ENCODE data around the gene CEMIP.

The CEMIP gene

DNA sequence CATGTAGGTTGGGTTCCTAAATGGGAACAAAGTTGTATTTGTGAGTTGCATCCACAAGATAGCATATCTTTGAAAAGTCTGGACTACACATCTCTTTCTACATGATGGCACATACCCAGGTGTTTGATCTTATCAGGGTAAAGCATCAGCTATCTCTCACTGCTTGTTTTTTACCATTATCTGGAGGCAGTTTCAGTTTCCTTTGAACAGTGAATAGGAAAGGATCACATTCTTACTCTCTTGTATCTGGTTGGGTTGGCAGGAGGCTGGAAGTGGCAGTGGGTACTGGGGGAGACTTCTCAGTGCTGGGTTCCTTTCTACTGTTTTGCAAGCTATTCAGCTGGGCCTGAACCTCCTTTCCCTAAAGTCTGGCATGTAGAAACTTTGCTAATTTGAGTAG lies 4.1 kb downstream of the CEMIP start:
- no peak overlapping the region for H3K27ac ChIP-seq (ENCODE audit: low read length)
- H3K27me3 ChIP-seq (ENCODE audit: control insufficient read depth, insufficient read depth, low read length), result peaks cover 12% of the 10 kb centered on the region
- peaks cover 2% of the 10 kb centered on the region; the same call in 1 of the 2 replicates for H3K4me1 ChIP-seq (ENCODE audit: control insufficient read depth, insufficient read depth, low read length)
- H3K9me3 ChIP-seq (ENCODE audit: control insufficient read depth, insufficient read depth, low read length), result no peaks in the 10 kb centered on the region
- no peak for DNase-seq (ENCODE audit: low read depth, low spot score)
- no peaks in the 10 kb centered on the region for H3K36me3 ChIP-seq (ENCODE audit: control insufficient read depth, insufficient read depth, low read length)
- no peak overlapping the region for H3K4me3 ChIP-seq (ENCODE audit: low read length)

DNA sequence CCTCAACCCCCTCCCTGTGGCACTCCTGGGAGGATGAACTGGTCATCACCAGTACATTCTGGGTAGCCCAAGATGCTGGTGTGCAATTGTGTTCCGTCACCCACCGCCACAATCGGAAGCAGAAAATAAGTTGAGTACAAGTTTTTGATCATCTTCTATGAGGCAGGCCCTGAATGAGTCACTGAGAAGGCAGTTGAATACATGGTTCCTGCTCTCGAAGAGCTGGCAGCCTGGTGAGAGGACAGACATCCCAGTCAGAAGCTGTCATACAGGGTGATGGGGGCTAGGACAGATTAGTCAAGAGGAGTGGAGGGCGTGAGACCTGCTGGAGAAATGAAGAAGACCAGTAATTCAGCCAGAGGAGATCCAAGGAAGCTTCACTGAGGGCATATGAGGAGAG lies 6.2 kb downstream of the CEMIP start:
- no peak overlapping the region for H3K4me3 ChIP-seq (ENCODE audit: low read length)
- no peaks in the 10 kb centered on the region for H3K36me3 ChIP-seq (ENCODE audit: control insufficient read depth, insufficient read depth, low read length)
- DNase-seq (ENCODE audit: low read depth, low spot score), result no peak
- no peaks in the 10 kb centered on the region for H3K9me3 ChIP-seq (ENCODE audit: control insufficient read depth, insufficient read depth, low read length)
- no peaks in the 10 kb centered on the region; the same call in 1 of the 2 replicates for H3K27me3 ChIP-seq (ENCODE audit: control insufficient read depth, insufficient read depth, low read length)
- no peaks in the 10 kb centered on the region for H3K4me1 ChIP-seq (ENCODE audit: control insufficient read depth, insufficient read depth, low read length)
- H3K27ac ChIP-seq (ENCODE audit: low read length), result no peak overlapping the region
- no CpG with 5 or more reads among the region's 5 CpGs for WGBS (ENCODE audit: insufficient coverage, insufficient read length)

DNA sequence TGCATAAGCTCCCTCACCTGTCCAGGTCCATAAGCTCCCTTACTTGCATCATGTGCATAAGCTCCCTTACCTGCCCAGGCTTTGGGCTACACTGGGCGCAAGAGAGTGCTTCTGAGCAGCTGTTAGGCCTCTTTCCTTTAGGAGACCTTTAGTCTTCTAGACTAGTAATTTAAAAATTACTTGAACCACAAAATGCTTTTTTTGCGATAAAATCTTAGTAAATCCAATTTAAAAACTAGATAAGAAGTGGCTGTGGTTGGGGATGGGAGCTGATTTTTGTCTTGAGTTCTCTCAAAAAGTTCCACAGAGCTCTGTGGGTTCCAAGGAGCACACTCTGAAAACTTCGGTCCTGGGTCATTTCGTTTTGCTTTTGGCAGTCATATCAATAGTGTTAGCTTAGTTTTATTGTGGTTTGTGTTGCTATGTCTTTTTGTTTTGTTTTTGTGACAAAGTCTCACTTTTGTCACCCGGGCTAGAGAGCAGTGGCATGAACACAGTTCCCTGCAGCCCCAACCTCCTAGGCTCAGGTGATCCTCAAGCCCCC lies 6.7 kb downstream of the CEMIP start:
- Histone ChIP-seq H3K27ac (ENCODE audit: low read length) (no peak overlapping the region), H3K4me3 (ENCODE audit: low read length) (no peak overlapping the region), H3K36me3 (ENCODE audit: control insufficient read depth, insufficient read depth, low read length) (no peaks in the 10 kb centered on the region), H3K27me3 (ENCODE audit: control insufficient read depth, insufficient read depth, low read length) (no peaks in the 10 kb centered on the region), H3K9me3 (ENCODE audit: control insufficient read depth, insufficient read depth, low read length) (no peaks in the 10 kb centered on the region), H3K4me1 (ENCODE audit: control insufficient read depth, insufficient read depth, low read length) (no peaks in the 10 kb centered on the region)
- DNase-seq (ENCODE audit: low read depth, low spot score), result no peak
- WGBS (ENCODE audit: insufficient coverage, insufficient read length), result no CpG with 5 or more reads among the region's 5 CpGs

DNA sequence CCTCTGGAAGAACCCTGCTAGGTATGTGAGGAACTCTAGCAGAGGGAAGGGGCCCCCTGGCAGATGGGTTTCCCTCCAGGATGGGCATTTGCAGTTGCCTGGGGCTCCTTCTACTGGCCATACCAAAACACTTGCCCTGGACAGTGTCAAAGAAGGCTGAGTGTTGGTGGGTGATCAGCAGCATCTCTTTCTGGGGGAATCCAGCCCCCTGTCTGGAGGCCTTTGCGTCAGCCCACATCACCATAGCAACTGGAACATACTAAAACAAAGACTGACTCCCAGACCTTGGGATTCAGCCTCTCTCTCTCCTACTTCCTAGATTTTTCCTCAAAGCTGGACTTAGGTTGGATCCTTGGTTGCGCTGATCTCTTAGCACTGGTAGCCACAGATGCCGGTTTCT lies 8.1 kb downstream of the CEMIP start:
- H3K4me1 ChIP-seq (ENCODE audit: control insufficient read depth, insufficient read depth, low read length), result no peaks in the 10 kb centered on the region
- H3K36me3 ChIP-seq (ENCODE audit: control insufficient read depth, insufficient read depth, low read length), result no peaks in the 10 kb centered on the region
- no peak for DNase-seq (ENCODE audit: low read depth, low spot score)
- no peaks in the 10 kb centered on the region for H3K9me3 ChIP-seq (ENCODE audit: control insufficient read depth, insufficient read depth, low read length)
- no CpG with 5 or more reads among the region's 3 CpGs for WGBS (ENCODE audit: insufficient coverage, insufficient read length)
- no peak overlapping the region for H3K27ac ChIP-seq (ENCODE audit: low read length)
- no peak overlapping the region for H3K4me3 ChIP-seq (ENCODE audit: low read length)
- no peaks in the 10 kb centered on the region for H3K27me3 ChIP-seq (ENCODE audit: control insufficient read depth, insufficient read depth, low read length)

DNA sequence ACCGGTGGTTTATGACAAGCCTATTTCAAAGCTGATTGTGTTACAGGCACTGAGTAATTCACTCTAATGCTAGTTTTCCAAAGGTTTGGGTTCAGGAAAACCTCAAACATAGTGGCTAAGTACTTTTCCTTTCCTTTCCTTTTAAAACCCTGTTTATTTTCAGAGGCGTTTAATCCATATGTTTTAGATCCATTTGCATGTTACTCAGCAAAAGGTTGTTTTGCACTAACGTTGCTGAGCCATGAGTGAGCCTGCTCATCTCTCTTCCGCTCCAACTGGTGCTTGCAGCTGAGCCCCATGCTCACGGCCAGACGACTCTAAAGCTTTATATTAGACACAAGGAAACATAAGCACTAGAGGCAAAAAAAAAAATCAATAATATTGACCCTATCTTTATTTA lies 9.4 kb downstream of the CEMIP start:
- Histone ChIP-seq H3K27ac (ENCODE audit: low read length) (no peak overlapping the region), H3K36me3 (ENCODE audit: control insufficient read depth, insufficient read depth, low read length) (no peaks in the 10 kb centered on the region), H3K9me3 (ENCODE audit: control insufficient read depth, insufficient read depth, low read length) (no peaks in the 10 kb centered on the region), H3K4me1 (ENCODE audit: control insufficient read depth, insufficient read depth, low read length) (no peaks in the 10 kb centered on the region), H3K27me3 (ENCODE audit: control insufficient read depth, insufficient read depth, low read length) (no peaks in the 10 kb centered on the region), H3K4me3 (ENCODE audit: low read length) (no peak overlapping the region)
- no peak for DNase-seq (ENCODE audit: low read depth, low spot score)
- no CpG with 5 or more reads among the region's 6 CpGs for WGBS (ENCODE audit: insufficient coverage, insufficient read length)

DNA sequence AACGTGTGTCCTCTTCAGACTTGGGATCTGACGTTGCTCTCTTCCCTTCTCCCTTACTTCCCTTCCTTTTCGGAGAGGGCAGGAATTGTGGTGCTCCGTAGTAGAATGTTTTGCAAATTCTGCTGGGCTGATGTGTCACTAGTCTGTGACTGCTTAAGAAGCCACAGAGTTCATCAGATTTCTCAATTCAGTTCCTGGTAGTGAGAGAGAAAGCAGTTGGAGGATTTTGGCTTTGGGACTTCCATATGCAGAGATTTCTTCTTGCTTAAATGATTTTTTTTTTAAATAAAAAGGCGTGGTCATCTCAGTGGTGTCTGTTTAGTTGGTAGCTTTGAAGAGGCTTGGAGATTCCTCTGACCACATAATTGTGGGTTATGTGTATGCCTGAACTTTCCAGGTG lies 10.1 kb downstream of the CEMIP start:
- no CpG with 5 or more reads among the region's 5 CpGs for WGBS (ENCODE audit: insufficient coverage, insufficient read length)
- DNase-seq (ENCODE audit: low read depth, low spot score), result no peak

DNA sequence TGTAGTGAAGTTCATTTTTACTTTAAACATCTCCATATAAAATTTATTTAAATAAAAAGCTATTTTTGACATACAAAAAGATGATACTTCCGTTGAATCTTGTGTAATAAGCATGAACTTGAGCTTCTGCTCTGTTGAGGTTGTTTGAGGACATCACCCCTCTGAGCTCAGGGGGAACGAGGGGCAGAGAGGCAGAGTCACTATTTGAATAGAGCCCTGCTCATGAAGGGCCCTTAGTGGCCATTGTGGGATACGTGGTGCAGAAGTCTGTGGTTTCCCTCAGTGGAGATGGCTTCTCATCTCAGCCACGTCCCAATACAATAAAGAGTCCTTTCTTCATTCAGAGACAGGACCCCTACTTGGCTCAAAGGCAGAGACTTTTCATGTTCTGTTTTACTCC lies 10.6 kb downstream of the CEMIP start:
- H3K4me3 ChIP-seq (ENCODE audit: low read length), result no peak overlapping the region
- WGBS (ENCODE audit: insufficient coverage, insufficient read length), result no CpG with 5 or more reads among the region's 4 CpGs
- no peaks in the 10 kb centered on the region for H3K9me3 ChIP-seq (ENCODE audit: control insufficient read depth, insufficient read depth, low read length)
- H3K27me3 ChIP-seq (ENCODE audit: control insufficient read depth, insufficient read depth, low read length), result no peaks in the 10 kb centered on the region
- no peaks in the 10 kb centered on the region for H3K4me1 ChIP-seq (ENCODE audit: control insufficient read depth, insufficient read depth, low read length)
- H3K27ac ChIP-seq (ENCODE audit: low read length), result no peak overlapping the region
- no peaks in the 10 kb centered on the region for H3K36me3 ChIP-seq (ENCODE audit: control insufficient read depth, insufficient read depth, low read length)
- DNase-seq (ENCODE audit: low read depth, low spot score), result no peak

More for the DNA sequence above, 10.1 kb downstream of the CEMIP start:
- Histone ChIP-seq H3K4me3 (ENCODE audit: low read length) (no peak overlapping the region), H3K9me3 (ENCODE audit: control insufficient read depth, insufficient read depth, low read length) (no peaks in the 10 kb centered on the region), H3K36me3 (ENCODE audit: control insufficient read depth, insufficient read depth, low read length) (no peaks in the 10 kb centered on the region), H3K27ac (ENCODE audit: low read length) (no peak overlapping the region), H3K27me3 (ENCODE audit: control insufficient read depth, insufficient read depth, low read length) (no peaks in the 10 kb centered on the region), H3K4me1 (ENCODE audit: control insufficient read depth, insufficient read depth, low read length) (no peaks in the 10 kb centered on the region)

DNA sequence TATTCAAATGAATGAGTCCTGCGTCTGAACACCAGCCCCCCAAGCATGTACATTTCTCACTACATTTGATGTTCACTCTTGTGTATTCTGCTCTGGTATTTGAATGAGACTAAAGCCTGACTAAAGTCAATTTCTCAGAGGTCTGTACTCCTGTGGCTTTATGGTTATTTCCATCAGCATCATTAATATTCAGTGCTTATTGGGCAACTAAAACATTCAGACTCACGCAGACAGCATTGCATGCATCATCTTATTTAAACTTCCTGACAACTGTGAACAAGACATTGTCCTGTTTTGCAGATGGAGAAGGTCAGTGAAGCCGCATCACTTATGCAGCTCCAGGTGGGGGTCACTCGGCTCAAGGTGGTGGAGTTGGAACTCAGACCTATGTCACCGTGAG lies 11.1 kb downstream of the CEMIP start:
- no peak overlapping the region for H3K4me3 ChIP-seq (ENCODE audit: low read length)
- no peak overlapping the region for H3K27ac ChIP-seq (ENCODE audit: low read length)
- no peaks in the 10 kb centered on the region for H3K27me3 ChIP-seq (ENCODE audit: control insufficient read depth, insufficient read depth, low read length)
- no peak for DNase-seq (ENCODE audit: low read depth, low spot score)
- no CpG with 5 or more reads among the region's 5 CpGs for WGBS (ENCODE audit: insufficient coverage, insufficient read length)
- H3K4me1 ChIP-seq (ENCODE audit: control insufficient read depth, insufficient read depth, low read length), result no peaks in the 10 kb centered on the region
- no peaks in the 10 kb centered on the region for H3K9me3 ChIP-seq (ENCODE audit: control insufficient read depth, insufficient read depth, low read length)
- no peaks in the 10 kb centered on the region for H3K36me3 ChIP-seq (ENCODE audit: control insufficient read depth, insufficient read depth, low read length)

DNA sequence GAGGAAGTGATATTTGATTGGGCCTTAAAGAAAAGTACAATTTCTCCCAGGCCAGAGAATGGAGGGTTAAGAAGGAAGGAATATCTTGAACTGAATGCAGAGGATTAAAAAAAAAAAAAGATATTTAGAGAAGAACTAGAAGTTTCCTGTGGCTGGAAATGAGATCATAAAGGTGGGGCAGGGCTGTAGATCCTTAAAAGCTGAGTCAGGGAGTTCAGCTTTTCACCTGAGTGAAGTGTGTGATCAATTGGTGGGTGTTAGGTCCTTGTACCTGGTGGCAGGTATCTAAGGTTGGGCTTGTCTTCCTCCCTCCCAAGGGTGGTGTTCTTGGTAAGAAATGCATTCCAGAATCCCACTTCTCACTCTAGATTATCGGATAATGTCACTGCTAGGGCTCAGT lies 11.8 kb downstream of the CEMIP start:
- Histone ChIP-seq H3K9me3 (ENCODE audit: control insufficient read depth, insufficient read depth, low read length) (no peaks in the 10 kb centered on the region), H3K4me1 (ENCODE audit: control insufficient read depth, insufficient read depth, low read length) (no peaks in the 10 kb centered on the region), H3K27me3 (ENCODE audit: control insufficient read depth, insufficient read depth, low read length) (no peaks in the 10 kb centered on the region), H3K36me3 (ENCODE audit: control insufficient read depth, insufficient read depth, low read length) (no peaks in the 10 kb centered on the region), H3K4me3 (ENCODE audit: low read length) (no peak overlapping the region), H3K27ac (ENCODE audit: low read length) (no peak overlapping the region)
- WGBS (ENCODE audit: insufficient coverage, insufficient read length), result no CpG with 5 or more reads among the region's 1 CpG
- no peak for DNase-seq (ENCODE audit: low read depth, low spot score)

DNA sequence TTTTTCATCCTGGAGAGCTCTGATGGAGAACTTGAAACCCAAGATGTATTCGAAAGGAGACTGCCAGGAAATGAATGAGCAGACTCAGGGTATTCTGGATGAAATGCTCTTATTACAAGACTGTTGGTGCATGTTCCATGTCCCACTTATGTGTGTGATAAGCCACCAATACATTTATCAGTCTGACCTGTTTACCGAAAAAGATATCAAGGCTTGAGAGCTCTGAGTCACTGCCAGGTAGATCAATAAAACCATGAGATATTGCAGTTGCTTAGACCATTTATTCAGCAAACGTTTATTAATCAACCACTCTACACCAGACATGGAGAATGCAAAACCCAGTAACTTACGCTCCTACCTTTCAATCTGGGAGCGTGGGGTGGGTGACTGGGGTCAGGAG lies 17.2 kb downstream of the CEMIP start:
- Histone ChIP-seq H3K4me3 (ENCODE audit: low read length) (no peak overlapping the region), H3K27ac (ENCODE audit: low read length) (no peak overlapping the region), H3K36me3 (ENCODE audit: control insufficient read depth, insufficient read depth, low read length) (no peaks in the 10 kb centered on the region), H3K9me3 (ENCODE audit: control insufficient read depth, insufficient read depth, low read length) (no peaks in the 10 kb centered on the region), H3K4me1 (ENCODE audit: control insufficient read depth, insufficient read depth, low read length) (no peaks in the 10 kb centered on the region), H3K27me3 (ENCODE audit: control insufficient read depth, insufficient read depth, low read length) (no peaks in the 10 kb centered on the region)
- no peak for DNase-seq (ENCODE audit: low read depth, low spot score)
- no CpG with 5 or more reads among the region's 5 CpGs for WGBS (ENCODE audit: insufficient coverage, insufficient read length)

DNA sequence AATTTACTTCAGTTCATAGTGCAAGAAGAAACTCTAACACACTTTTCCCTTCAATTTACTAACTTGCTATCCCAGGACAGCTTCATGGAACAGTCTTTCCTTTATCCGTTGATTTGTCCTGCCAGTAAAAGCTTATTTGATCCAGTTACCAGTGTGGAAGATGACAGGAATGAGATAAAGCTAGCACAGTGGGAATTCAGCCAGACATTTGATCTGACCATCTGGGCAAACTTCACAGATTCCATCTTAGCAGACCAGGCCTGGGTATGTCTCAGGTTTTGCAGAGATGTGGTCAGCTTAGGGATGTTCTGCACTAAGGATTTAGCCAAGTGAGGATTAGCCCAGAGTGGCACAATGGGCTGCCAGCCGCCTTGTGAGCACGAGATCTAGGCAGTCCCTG lies 19.7 kb downstream of the CEMIP start:
- H3K9me3 ChIP-seq (ENCODE audit: control insufficient read depth, insufficient read depth, low read length), result no peaks in the 10 kb centered on the region
- no peaks in the 10 kb centered on the region for H3K4me1 ChIP-seq (ENCODE audit: control insufficient read depth, insufficient read depth, low read length)
- H3K27me3 ChIP-seq (ENCODE audit: control insufficient read depth, insufficient read depth, low read length), result no peaks in the 10 kb centered on the region
- no CpG with 5 or more reads among the region's 3 CpGs for WGBS (ENCODE audit: insufficient coverage, insufficient read length)
- H3K4me3 ChIP-seq (ENCODE audit: low read length), result no peak overlapping the region
- H3K36me3 ChIP-seq (ENCODE audit: control insufficient read depth, insufficient read depth, low read length), result no peaks in the 10 kb centered on the region
- no peak overlapping the region for H3K27ac ChIP-seq (ENCODE audit: low read length)
- DNase-seq (ENCODE audit: low read depth, low spot score), result no peak
